ENCODE measurements around the gene ARHGAP31. TPM values are rescaled to one million over a fixed set of nuclear protein-coding genes. Genes with fewer than 3 reads are reported as not detected.
"Not testable (repeated sequence)": the region's sequence is repeated elsewhere in the genome, so short reads cannot be mapped to it uniquely, and the experiment has no call there.

ARHGAP31 gene
- total RNA-seq, 1 donor from 2014 or later = 41.7 TPM

GRCh38 chr3:119340014-119340413 lies 45.8 kb downstream of the ARHGAP31 start:
- ATAC-seq (no peak), DNase-seq (no peak)
- intact Hi-C loops (cut with micrococcal nuclease) = no loop called here

DNA sequence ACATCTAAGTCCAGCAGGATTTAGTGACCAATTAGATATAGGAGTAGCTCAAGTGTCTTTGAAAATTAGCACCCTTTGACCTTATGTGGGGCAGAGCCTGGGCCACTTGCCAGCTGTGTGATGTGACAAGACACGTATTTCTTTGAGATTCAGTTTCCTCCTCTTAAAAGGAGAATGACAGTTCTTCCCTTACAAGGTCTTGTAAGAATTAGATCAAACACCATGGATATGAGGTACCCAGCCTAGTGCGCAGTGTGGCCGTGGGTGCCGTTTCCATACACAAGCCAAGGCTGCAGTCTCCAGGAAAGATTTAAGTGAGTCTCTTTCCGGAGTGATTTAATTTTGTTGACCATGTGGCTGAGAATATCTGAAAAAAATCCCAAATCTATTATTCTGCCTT lies 46.3 kb downstream of the ARHGAP31 start:
- peak; percentile 43 for DNase-seq
- intact Hi-C loops (cut with micrococcal nuclease) = no loop called here
- ATAC-seq = no peak

- intact Hi-C loops (cut with micrococcal nuclease) = no loop called here
- DNase-seq = no peak
- no peak for ATAC-seq
These were observed 48.0 kb downstream of the ARHGAP31 start for GRCh38 chr3:119342176-119342575.

DNA sequence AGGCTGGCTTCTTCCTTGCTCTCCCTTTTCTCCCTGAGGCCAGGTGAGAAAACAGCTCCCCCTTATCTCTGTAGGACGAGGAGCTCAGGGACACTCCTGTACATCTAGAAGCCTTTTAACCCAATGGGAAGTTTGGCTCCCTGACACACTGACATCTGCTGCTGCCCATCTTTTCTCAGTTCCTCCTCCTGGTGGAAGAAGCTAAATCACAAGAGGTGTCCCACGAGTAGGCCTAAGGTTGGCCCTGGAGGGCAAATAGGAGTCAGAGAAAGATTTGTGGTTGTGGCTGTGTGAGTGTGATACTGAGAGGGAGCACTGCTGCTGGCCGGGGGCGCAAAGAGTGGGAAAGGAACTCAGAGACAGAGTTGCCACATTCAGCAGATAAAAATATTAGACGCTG lies 49.5 kb downstream of the ARHGAP31 start:
- ATAC-seq (no peak), DNase-seq (no peak)
- intact Hi-C loops (cut with micrococcal nuclease) = no loop called here

DNA sequence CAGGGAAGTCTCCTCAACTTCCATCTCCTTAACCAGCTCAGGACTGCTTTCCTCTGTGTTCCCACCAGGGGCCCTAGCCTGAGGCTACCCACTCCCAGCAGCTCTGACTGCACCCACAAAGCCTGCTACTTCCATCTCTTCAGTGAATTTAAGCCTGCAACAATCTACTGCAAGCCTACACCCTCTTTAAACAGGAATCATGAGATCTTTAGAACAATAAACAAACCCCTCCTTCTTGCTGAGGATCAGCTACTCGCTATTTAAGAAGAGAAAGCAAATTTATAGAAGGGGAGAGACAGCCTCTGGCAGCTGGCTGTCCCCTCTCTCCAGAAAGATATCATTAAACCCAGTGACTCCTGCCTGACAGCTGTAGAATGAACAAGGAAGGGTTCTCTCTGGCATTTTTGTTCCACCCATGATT lies 51.9 kb downstream of the ARHGAP31 start:
- no peak for DNase-seq
- ATAC-seq = no peak
- intact Hi-C loops (cut with micrococcal nuclease) = no loop called here

- ATAC-seq (no peak), DNase-seq (no peak)
- intact Hi-C loops (cut with micrococcal nuclease) = no loop called here
These were observed 52.9 kb downstream of the ARHGAP31 start for GRCh38 chr3:119347036-119347435.

GRCh38 chr3:119349354-119350041 lies 55.3 kb downstream of the ARHGAP31 start:
- intact Hi-C loops (cut with micrococcal nuclease) = loop anchor here (5.0 kb wide), 1 partner anchor 72 kb away; no protein-coding TSS in a partner anchor
- no peak for DNase-seq
- ATAC-seq = peak; percentile 25

GRCh38 chr3:119350114-119350513 lies 55.9 kb downstream of the ARHGAP31 start:
- ATAC-seq (peak; percentile 52), DNase-seq (no peak)
- intact Hi-C loops (cut with micrococcal nuclease) = loop anchor here (5.0 kb wide), 1 partner anchor 73 kb away; no protein-coding TSS in a partner anchor

DNA sequence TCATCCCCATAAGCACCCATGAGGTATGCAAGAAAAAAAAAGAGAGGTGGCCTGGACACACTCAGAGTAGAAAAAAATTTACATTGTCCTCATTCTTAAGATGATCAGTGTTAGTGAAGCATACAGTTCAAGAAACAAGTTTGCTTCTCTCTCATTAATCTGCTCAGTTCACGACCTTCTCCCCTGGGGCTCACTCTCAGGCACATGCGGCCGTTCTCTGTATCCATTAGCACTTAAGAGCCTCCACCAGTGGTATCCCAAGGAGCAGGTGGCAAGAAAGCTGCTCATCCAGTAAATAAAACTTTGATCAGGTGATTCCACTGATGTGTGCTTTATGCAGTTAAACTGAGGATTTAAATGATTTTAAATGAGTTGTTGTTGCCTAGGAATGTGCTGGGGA lies 57.4 kb downstream of the ARHGAP31 start:
- ATAC-seq = no peak
- no peak for DNase-seq
- intact Hi-C loops (cut with micrococcal nuclease) = loop anchor here (5.0 kb wide), 1 partner anchor 74 kb away; no protein-coding TSS in a partner anchor

DNA sequence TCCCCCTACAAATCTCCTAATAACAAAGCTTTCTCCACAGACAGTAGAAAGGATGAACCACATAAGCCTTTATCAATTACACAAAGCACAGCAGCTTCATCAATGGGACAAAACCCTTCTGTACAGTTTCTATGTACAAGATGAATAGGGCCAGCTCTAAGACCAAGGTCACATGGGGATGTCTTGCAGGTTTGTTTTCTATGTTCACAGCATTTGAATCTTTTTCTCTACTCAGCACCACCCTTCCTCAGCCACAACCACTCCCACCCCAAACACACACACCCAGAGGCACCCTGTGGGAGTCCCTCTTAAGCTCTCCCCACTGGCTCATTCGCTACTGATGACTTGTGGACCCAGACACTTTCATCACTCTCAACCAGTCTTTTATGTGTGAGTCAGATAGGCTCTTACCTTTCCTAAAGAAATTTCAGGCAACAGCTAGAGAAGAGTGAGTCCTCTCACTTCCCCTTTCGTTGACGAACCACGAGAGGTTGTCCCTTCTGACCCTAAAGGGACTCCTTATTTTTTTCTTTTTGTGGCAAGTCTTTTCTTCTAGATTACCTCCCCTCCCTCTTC lies 57.9 kb downstream of the ARHGAP31 start:
- ATAC-seq = peak; percentile 23
- no peak for DNase-seq
- intact Hi-C loops (cut with micrococcal nuclease) = loop anchor here (5.0 kb wide), 1 partner anchor 75 kb away; no protein-coding TSS in a partner anchor

DNA sequence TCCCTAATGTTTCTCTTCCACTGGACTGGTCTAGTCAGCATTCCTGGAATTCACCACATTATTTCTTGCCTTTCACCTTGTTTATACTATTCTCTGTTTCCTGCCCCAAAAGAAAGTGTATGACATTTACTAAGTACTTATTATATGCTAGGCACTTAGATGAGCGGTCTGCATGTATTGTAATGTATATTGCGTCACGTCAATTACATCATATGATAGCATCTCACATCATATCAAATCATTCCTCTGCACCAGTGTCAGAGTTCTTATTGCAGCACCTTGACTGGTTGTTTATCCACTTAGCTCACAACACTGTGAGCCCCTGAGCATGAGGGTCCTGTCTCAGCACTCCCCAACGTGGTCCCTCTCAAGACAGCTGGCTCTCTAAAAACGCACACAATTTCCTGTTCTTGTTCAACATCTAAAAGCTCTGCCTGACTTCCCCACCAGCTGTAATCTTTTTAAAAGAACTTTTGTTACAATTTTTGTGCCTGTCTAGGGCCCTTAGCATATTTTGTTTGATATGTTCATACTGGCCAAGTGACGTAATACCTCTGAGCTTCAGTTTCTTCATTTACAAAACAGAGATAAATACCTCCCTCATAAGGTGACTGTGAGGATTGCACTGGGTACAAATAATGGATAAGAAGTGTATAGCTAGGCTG lies 58.8 kb downstream of the ARHGAP31 start:
- ATAC-seq = peak; percentile 67
- intact Hi-C loops (cut with micrococcal nuclease) = loop anchor here (5.0 kb wide), 1 partner anchor 76 kb away; no protein-coding TSS in a partner anchor
- no peak for DNase-seq

DNA sequence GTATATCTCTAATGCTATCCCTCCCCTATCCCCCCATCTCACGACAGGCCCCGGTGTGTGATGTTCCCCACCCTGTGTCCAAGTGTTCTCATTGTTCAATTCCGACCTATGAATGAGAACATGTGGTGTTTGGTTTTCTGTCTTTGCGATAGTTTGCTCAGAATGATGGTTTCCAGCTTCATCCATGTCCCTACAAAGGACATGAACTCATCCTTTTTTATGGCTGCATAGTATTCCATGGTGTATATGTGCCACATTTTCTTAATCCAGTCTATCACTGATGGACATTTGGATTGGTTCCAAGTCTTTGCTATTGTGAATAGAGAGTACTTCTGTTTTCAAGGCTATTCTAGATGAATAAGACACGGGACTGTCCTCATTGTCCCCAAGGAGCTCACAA lies 61.4 kb downstream of the ARHGAP31 start:
- DNase-seq; intact Hi-C loops (cut with micrococcal nuclease); ATAC-seq: not testable (repeated sequence)

DNA sequence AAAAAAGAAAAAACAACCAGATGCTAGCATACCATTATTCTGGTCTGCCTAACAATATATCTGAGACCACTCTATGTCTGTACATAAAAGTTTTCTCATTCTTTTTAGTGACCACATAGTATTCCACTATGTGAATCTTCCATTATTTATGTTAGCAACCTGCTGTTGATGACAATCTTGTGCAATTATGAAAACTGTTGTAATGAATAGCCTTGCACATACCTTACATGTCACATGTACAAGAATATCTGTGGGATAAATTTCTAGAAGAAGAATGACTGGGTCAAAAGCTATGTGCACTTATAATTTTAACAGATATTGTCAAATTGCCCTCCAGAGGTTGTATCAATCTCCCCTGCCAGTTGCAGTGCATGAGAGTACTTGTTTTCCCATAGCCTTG lies 62.5 kb downstream of the ARHGAP31 start:
- DNase-seq (no peak), ATAC-seq (no peak)
- intact Hi-C loops (cut with micrococcal nuclease) = no loop called here

- peak; percentile 43 for DNase-seq
- intact Hi-C loops (cut with micrococcal nuclease) = no loop called here
- peak; percentile 46 for ATAC-seq
These were observed 63.0 kb downstream of the ARHGAP31 start for GRCh38 chr3:119357190-119357589.

DNA sequence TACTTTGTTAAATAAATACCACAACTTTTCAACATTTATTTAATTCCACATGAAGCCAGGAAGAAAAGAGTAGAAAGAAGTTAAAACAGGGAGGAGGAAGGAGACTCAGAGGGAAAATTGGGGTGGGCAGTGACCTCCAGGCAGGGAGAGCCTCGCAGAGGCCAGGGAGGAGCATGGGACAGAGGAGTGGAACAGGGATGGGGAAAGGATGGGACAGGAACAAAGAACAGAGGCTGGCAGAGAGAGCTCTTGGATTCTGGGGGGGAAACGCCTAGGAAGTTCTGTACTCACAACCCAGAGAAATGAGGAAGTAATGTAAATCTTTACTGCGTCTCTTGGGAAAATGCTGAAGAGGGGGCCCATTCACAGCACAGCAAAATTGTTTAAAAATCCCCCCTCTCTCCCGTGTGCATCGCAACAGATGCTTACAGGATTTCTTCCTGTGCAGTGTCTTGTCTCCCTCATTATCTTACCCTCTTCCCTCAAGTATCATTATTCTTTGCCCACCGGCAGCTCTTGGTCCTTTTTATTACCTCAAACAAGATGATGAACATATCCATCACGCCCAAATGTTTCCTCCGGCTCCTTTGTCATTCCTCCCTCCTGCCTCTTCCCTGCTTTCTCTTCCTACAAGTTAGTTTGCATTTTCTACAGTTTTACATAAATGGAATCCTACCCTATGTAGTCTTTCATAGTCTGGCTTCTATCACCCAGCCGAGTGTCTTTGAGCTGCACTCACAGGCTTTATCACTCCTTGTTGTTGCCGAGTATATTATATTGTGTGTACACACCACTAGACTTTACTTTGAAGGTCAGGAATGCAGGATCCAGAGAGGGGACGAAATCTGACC lies 65.5 kb downstream of the ARHGAP31 start:
- intact Hi-C loops (cut with micrococcal nuclease) = no loop called here
- DNase-seq (no peak), ATAC-seq (peak; percentile 45)

- intact Hi-C loops (cut with micrococcal nuclease) = no loop called here
- DNase-seq (no peak), ATAC-seq (peak; percentile 30)
These were observed 66.7 kb downstream of the ARHGAP31 start for GRCh38 chr3:119360736-119361462.

DNA sequence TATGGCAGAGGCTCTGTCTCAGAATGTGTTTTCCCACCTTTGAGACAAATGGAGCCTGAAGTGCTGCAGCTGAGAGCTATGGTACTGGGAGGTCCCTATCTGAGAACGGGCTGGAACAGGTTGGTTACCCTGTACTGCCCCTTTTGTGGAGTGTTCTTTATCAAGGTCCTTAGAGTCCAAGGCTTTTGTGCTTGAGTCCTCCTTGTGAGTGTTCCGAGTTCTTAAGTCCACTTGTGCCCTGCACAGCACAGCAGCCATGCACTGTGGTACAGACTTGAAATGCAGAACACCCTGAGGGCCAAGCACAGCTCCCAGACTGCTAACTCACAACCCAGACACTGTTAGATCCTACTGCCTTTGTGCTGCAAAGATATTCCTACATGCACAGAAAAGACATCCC lies 67.8 kb downstream of the ARHGAP31 start:
- ATAC-seq (no peak), DNase-seq (no peak)
- intact Hi-C loops (cut with micrococcal nuclease) = no loop called here

- intact Hi-C loops (cut with micrococcal nuclease) = no loop called here
- DNase-seq (no peak), ATAC-seq (no peak)
These were observed 69.0 kb downstream of the ARHGAP31 start for GRCh38 chr3:119362940-119363725.
